ENCODE results near the gene OR5AK2. TPM values are rescaled to one million over a fixed set of nuclear protein-coding genes. Genes with fewer than 3 reads are reported as not detected.

The OR5AK2 gene
- total RNA-seq, 1 experiment from 2014 or later = not detected

GRCh38 chr11:56990702-56991101 lies 2.0 kb downstream of the OR5AK2 start:
- Histone ChIP-seq H3K4me1 (ENCODE audit: low read length) (no peaks in the 10 kb centered on the region), H3K27me3 (ENCODE audit: low read length) (no peaks in the 10 kb centered on the region), H3K9me2 (replicated peaks; ENCODE audit: insufficient read depth, low read length) (no peaks in the 10 kb centered on the region), H3K9me3 (ENCODE audit: low read length) (no peaks in the 10 kb centered on the region), H3K9ac (ENCODE audit: low read length) (no peak overlapping the region), H3K79me2 (ENCODE audit: low read length) (no peaks in the 10 kb centered on the region), H3K36me3 (ENCODE audit: insufficient read depth, low read length) (no peaks in the 10 kb centered on the region), H4K20me1 (ENCODE audit: insufficient read depth, low read depth, low read length) (no peaks in the 10 kb centered on the region), H3K27ac (ENCODE audit: low read length) (no peak overlapping the region), H3K4me2 (ENCODE audit: low read depth, low read length, poor library complexity, severe bottlenecking) (no peak overlapping the region), H2AFZ (ENCODE audit: low read length) (no peak overlapping the region), H3K4me3 (ENCODE audit: low read length) (no peak overlapping the region)
- no peak for DNase-seq

GRCh38 chr11:56994532-56994931 lies 5.8 kb downstream of the OR5AK2 start:
- Histone ChIP-seq H3K4me1 (ENCODE audit: low read length) (no peaks in the 10 kb centered on the region), H3K4me2 (ENCODE audit: low read depth, low read length, poor library complexity, severe bottlenecking) (no peak overlapping the region), H3K27ac (ENCODE audit: low read length) (no peak overlapping the region), H3K4me3 (ENCODE audit: low read length) (no peak overlapping the region), H3K79me2 (ENCODE audit: low read length) (no peaks in the 10 kb centered on the region), H3K36me3 (ENCODE audit: insufficient read depth, low read length) (no peaks in the 10 kb centered on the region), H2AFZ (ENCODE audit: low read length) (no peak overlapping the region), H3K27me3 (ENCODE audit: low read length) (no peaks in the 10 kb centered on the region), H3K9me3 (ENCODE audit: low read length) (no peaks in the 10 kb centered on the region), H4K20me1 (ENCODE audit: insufficient read depth, low read depth, low read length) (no peaks in the 10 kb centered on the region), H3K9ac (ENCODE audit: low read length) (no peak overlapping the region), H3K9me2 (replicated peaks; ENCODE audit: insufficient read depth, low read length) (no peaks in the 10 kb centered on the region)
- no peak for DNase-seq

GRCh38 chr11:57001674-57002401 lies 13.1 kb downstream of the OR5AK2 start:
- H3K9ac ChIP-seq (ENCODE audit: low read length) = no peak overlapping the region
- no peaks in the 10 kb centered on the region for H3K9me2 ChIP-seq (replicated peaks; ENCODE audit: insufficient read depth, low read length)
- no peak overlapping the region for H2AFZ ChIP-seq (ENCODE audit: low read length)
- H3K79me2 ChIP-seq (ENCODE audit: low read length) = no peaks in the 10 kb centered on the region
- H4K20me1 ChIP-seq (ENCODE audit: insufficient read depth, low read depth, low read length) = no peaks in the 10 kb centered on the region
- H3K36me3 ChIP-seq (ENCODE audit: insufficient read depth, low read length) = no peaks in the 10 kb centered on the region
- no peak overlapping the region for H3K4me2 ChIP-seq (ENCODE audit: low read depth, low read length, poor library complexity, severe bottlenecking)
- no peaks in the 10 kb centered on the region for H3K27me3 ChIP-seq (ENCODE audit: low read length)
- peaks cover 9% of the 10 kb centered on the region for H3K9me3 ChIP-seq (ENCODE audit: low read length)
- peak; percentile 49 for DNase-seq
- H3K27ac ChIP-seq (ENCODE audit: low read length) = no peak overlapping the region
- H3K4me1 ChIP-seq (ENCODE audit: low read length) = no peaks in the 10 kb centered on the region
- H3K4me3 ChIP-seq (ENCODE audit: low read length) = no peak overlapping the region

- DNase-seq = no peak
- Histone ChIP-seq H3K4me1 (ENCODE audit: low read length) (no peaks in the 10 kb centered on the region), H3K27ac (ENCODE audit: low read length) (no peak overlapping the region), H3K4me2 (ENCODE audit: low read depth, low read length, poor library complexity, severe bottlenecking) (no peak overlapping the region), H3K27me3 (ENCODE audit: low read length) (no peaks in the 10 kb centered on the region), H3K9me2 (replicated peaks; ENCODE audit: insufficient read depth, low read length) (no peaks in the 10 kb centered on the region), H3K9ac (ENCODE audit: low read length) (no peak overlapping the region), H3K9me3 (ENCODE audit: low read length) (no peaks in the 10 kb centered on the region), H3K79me2 (ENCODE audit: low read length) (no peaks in the 10 kb centered on the region), H3K4me3 (ENCODE audit: low read length) (no peak overlapping the region), H2AFZ (ENCODE audit: low read length) (no peak overlapping the region), H4K20me1 (ENCODE audit: insufficient read depth, low read depth, low read length) (no peaks in the 10 kb centered on the region), H3K36me3 (ENCODE audit: insufficient read depth, low read length) (no peaks in the 10 kb centered on the region)
These were observed 19.7 kb downstream of the OR5AK2 start for GRCh38 chr11:57008373-57008772.

- no peaks in the 10 kb centered on the region for H4K20me1 ChIP-seq (ENCODE audit: insufficient read depth, low read depth, low read length)
- no peak overlapping the region for H3K9ac ChIP-seq (ENCODE audit: low read length)
- H3K4me3 ChIP-seq (ENCODE audit: low read length) = no peak overlapping the region
- H3K27me3 ChIP-seq (ENCODE audit: low read length) = no peaks in the 10 kb centered on the region
- H3K9me3 ChIP-seq (ENCODE audit: low read length) = no peaks in the 10 kb centered on the region
- H3K4me2 ChIP-seq (ENCODE audit: low read depth, low read length, poor library complexity, severe bottlenecking) = no peak overlapping the region
- H3K36me3 ChIP-seq (ENCODE audit: insufficient read depth, low read length) = no peaks in the 10 kb centered on the region
- H2AFZ ChIP-seq (ENCODE audit: low read length) = no peak overlapping the region
- no peaks in the 10 kb centered on the region for H3K79me2 ChIP-seq (ENCODE audit: low read length)
- no peak for DNase-seq
- no peaks in the 10 kb centered on the region for H3K4me1 ChIP-seq (ENCODE audit: low read length)
- no peaks in the 10 kb centered on the region for H3K9me2 ChIP-seq (replicated peaks; ENCODE audit: insufficient read depth, low read length)
- no peak overlapping the region for H3K27ac ChIP-seq (ENCODE audit: low read length)
These were observed 27.0 kb downstream of the OR5AK2 start for GRCh38 chr11:57015679-57016078.

GRCh38 chr11:57031556-57031955 lies 42.8 kb downstream of the OR5AK2 start:
- no peaks in the 10 kb centered on the region for H3K9me3 ChIP-seq (ENCODE audit: low read length)
- no peaks in the 10 kb centered on the region for H3K36me3 ChIP-seq (ENCODE audit: insufficient read depth, low read length)
- DNase-seq = no peak
- no peaks in the 10 kb centered on the region for H3K9me2 ChIP-seq (replicated peaks; ENCODE audit: insufficient read depth, low read length)
- H3K4me1 ChIP-seq (ENCODE audit: low read length) = no peaks in the 10 kb centered on the region
- no peak overlapping the region for H2AFZ ChIP-seq (ENCODE audit: low read length)
- no peak overlapping the region for H3K9ac ChIP-seq (ENCODE audit: low read length)
- H3K27me3 ChIP-seq (ENCODE audit: low read length) = no peaks in the 10 kb centered on the region
- no peak overlapping the region for H3K4me2 ChIP-seq (ENCODE audit: low read depth, low read length, poor library complexity, severe bottlenecking)
- H3K27ac ChIP-seq (ENCODE audit: low read length) = no peak overlapping the region
- H3K4me3 ChIP-seq (ENCODE audit: low read length) = no peak overlapping the region
- no peaks in the 10 kb centered on the region for H4K20me1 ChIP-seq (ENCODE audit: insufficient read depth, low read depth, low read length)
- H3K79me2 ChIP-seq (ENCODE audit: low read length) = no peaks in the 10 kb centered on the region

Other genes with a start within 250 kb of the OR5AK2 start
- gene OR9G4, start 240.2 kb upstream of the OR5AK2 start, total RNA-seq (2014; rRNA removed; shearing (Covaris generic); ENCODE audit: low replicate concordance) = not detected in 2 replicates
- gene LRRC55, start 193.0 kb downstream of the OR5AK2 start, total RNA-seq (2014; rRNA removed; shearing (Covaris generic); ENCODE audit: low replicate concordance) = not detected in 2 replicates
- not detected in 2 replicates for gene APLNR, start 248.3 kb downstream of the OR5AK2 start, total RNA-seq (2014; rRNA removed; shearing (Covaris generic); ENCODE audit: low replicate concordance)

All from Karpas-422 (cell line).